G401.6 (cell line): ENCODE results near the gene UROD.
"Not testable (repeated sequence)": the region's sequence is repeated elsewhere in the genome, so short reads cannot be mapped to it uniquely, and the experiment has no call there.

Source experiments
- FAIRE-seq: peaks from 2 replicates; lab custom pipeline; 2012; peaks lifted over from hg19 to GRCh38; lab: Jason Lieb, UNC

The UROD gene

GRCh38 chr1:45043094-45043493 lies 31.0 kb downstream of the UROD start:
- FAIRE-seq = no peak

GRCh38 chr1:45044916-45045315 lies 32.9 kb downstream of the UROD start:
- no peak for FAIRE-seq

GRCh38 chr1:45047032-45047431 lies 35.0 kb downstream of the UROD start:
- no peak for FAIRE-seq

GRCh38 chr1:45051005-45051772 lies 39.1 kb downstream of the UROD start:
- no peak for FAIRE-seq

- FAIRE-seq = no peak
Measured at GRCh38 chr1:45057542-45057941, 45.5 kb downstream of the UROD start.

GRCh38 chr1:45059829-45060228 lies 47.8 kb downstream of the UROD start:
- no peak for FAIRE-seq

GRCh38 chr1:45062463-45062862 lies 50.4 kb downstream of the UROD start:
- not testable (repeated sequence) for FAIRE-seq

GRCh38 chr1:45065083-45065482 lies 53.0 kb downstream of the UROD start:
- no peak for FAIRE-seq
